K562 (cell line): ENCODE results near the gene ITGAD. TPM values are rescaled to one million over a fixed set of nuclear protein-coding genes. Genes with fewer than 3 reads are reported as not detected.

ENCODE experiments used
- ATAC-seq: fragments of 200-7000 bp; cut with Tn5 transposase; 3 replicates; pipeline ENCODE4 v1.9.1; 2020; ENCODE audit warnings: moderate library complexity
- BruUV-seq: library from RNA; stranded (reverse); fragments of 400-500 nt; replicated peaks from 2 replicates; lab custom pipeline; 2021; lab: Mats Ljungman, UMichigan
- CTCF ChIA-PET: fragments of 300-600 bp; formaldehyde crosslinking; extraction: SDS; loops from one replicate; lab custom pipeline; 2021; ENCODE audit warnings: low intra/inter-chr PET ratio; lab: Yijun Ruan, JAX
- POLR2A ChIA-PET: fragments of 300-600, 350-650 bp; sonication (Branson Sonifier 250); formaldehyde crosslinking; extraction: SDS; loops from one replicate; lab custom pipeline; 2021; ENCODE audit warnings: antibody characterized with exemption, inconsistent platforms; lab: Yijun Ruan, JAX
- DNase-seq, 4 experiments: peaks; one replicate each; pipeline versions ENCODE4 v3.0.0 to v3.0.0-alpha.2; 2011 to 2018; ENCODE audit warnings: low spot score in 3 of 4, mixed read lengths in 3 of 4; ENCODE audit errors: extremely low read depth in 1 of 4
- FAIRE-seq: peaks from 2 replicates; lab custom pipeline; 2011; peaks lifted over from hg19 to GRCh38; lab: Jason Lieb, UNC
- H2AFZ ChIP-seq: 2 replicates; pipeline ENCODE4 v1.6.0; 2011; ENCODE audit warnings: low read depth, low read length, control low read depth, inconsistent platforms
- H3K27ac ChIP-seq: fragments of 200-600 bp; 3 replicates; pipeline ENCODE4 v1.8.0; 2011; ENCODE audit warnings: low read depth, mild to moderate bottlenecking, control low read depth, inconsistent platforms, low read length, moderate library complexity, mixed read lengths; ENCODE audit errors: extremely low read depth
- H3K27me3 ChIP-seq, 2 experiments: fragments of 300-600 bp in 1 of 2; 2 replicates in 1 of 2; 3 replicates in 1 of 2; pipeline versions ENCODE4 v1.6.0 to v1.8.0; 2011; ENCODE audit warnings: inconsistent platforms in 2 of 2, low read length in 2 of 2, mild to moderate bottlenecking in 1 of 2, mixed read lengths in 1 of 2, moderate library complexity in 1 of 2; ENCODE audit not compliant: control insufficient read depth in 2 of 2, insufficient read depth in 2 of 2
- H3K36me3 ChIP-seq: fragments of 300-600 bp; 3 replicates; pipeline ENCODE4 v1.8.0; 2011; ENCODE audit warnings: mild to moderate bottlenecking, low read length, inconsistent platforms; ENCODE audit not compliant: control insufficient read depth, insufficient read depth
- H3K4me1 ChIP-seq, 2 experiments: fragments of 200-600 bp in 1 of 2; replicated peaks in 1 of 2; 2 replicates in 1 of 2; 3 replicates in 1 of 2; pipeline versions ENCODE4 v1.5.1 to v1.8.0; 2011; ENCODE audit warnings: inconsistent platforms in 2 of 2, low read length in 2 of 2, mild to moderate bottlenecking in 1 of 2, mixed read lengths in 1 of 2, moderate library complexity in 1 of 2; ENCODE audit not compliant: control insufficient read depth in 2 of 2, insufficient read depth in 2 of 2
- H3K4me2 ChIP-seq: 2 replicates; pipeline ENCODE4 v1.6.1; 2011; ENCODE audit warnings: low read length, control low read depth, inconsistent platforms, mixed read lengths; ENCODE audit not compliant: insufficient read depth
- H3K4me3 ChIP-seq: fragments of 200-600 bp; sonication (generic), shearing (Covaris generic); 2 replicates; pipeline ENCODE4 v1.5.1; 2016; ENCODE audit warnings: control low read depth, inconsistent platforms
- H3K79me2 ChIP-seq: fragments of 200-600 bp; 3 replicates; pipeline ENCODE4 v1.8.0; 2011; ENCODE audit warnings: low read length, inconsistent platforms; ENCODE audit not compliant: control insufficient read depth, insufficient read depth
- H3K9ac ChIP-seq, 2 experiments: 2 replicates each; pipeline versions ENCODE4 v1.6.0 to v1.6.1; 2011; ENCODE audit warnings: low read depth in 2 of 2, low read length in 2 of 2, control low read depth in 1 of 2, inconsistent platforms in 1 of 2, mild to moderate bottlenecking in 1 of 2, mixed read lengths in 1 of 2; ENCODE audit not compliant: insufficient read depth in 1 of 2
- H3K9me1 ChIP-seq: one replicate; pipeline ENCODE4 v1.6.0; 2011; ENCODE audit warnings: inconsistent platforms, mild to moderate bottlenecking, low read length, moderate library complexity; ENCODE audit not compliant: control insufficient read depth, insufficient read depth
- H3K9me3 ChIP-seq: replicated peaks from 2 replicates; pipeline ENCODE4 v1.5.1; 2011; ENCODE audit warnings: low read depth, low read length, inconsistent platforms; ENCODE audit not compliant: control insufficient read depth, insufficient read depth
- H4K20me1 ChIP-seq: replicated peaks from 2 replicates; pipeline ENCODE4 v1.6.1; 2011; ENCODE audit warnings: low read length, inconsistent platforms, mixed read lengths; ENCODE audit not compliant: control insufficient read depth, insufficient read depth
- CBX3 ChIP-seq, 2 experiments: IDR thresholded peaks; 1 replicate in 1 of 2; 2 replicates in 1 of 2; pipeline ENCODE4 v1.6.1; 2012; ENCODE audit warnings: inconsistent platforms in 2 of 2, low read length in 2 of 2, borderline replicate concordance in 1 of 2, control low read depth in 1 of 2
- ERF ChIP-seq: fragments of 450-650 bp; formaldehyde crosslinking; IDR thresholded peaks from 2 replicates; pipeline ENCODE4 v1.4.0; 2020; ENCODE audit warnings: mild to moderate bottlenecking, mixed read lengths
- ETV6 ChIP-seq, 3 experiments: fragments of 150-350 bp in 1 of 3; sonication (generic) in 1 of 3; formaldehyde crosslinking in 1 of 3; IDR thresholded peaks; 2 replicates each; pipeline versions ENCODE4 v1.6.1 to v1.8.0; 2014 to 2022; ENCODE audit warnings: borderline replicate concordance in 2 of 3, low read depth in 2 of 3, antibody characterized with exemption in 1 of 3, low read length in 1 of 3, mild to moderate bottlenecking in 1 of 3, missing genetic modification reagents in 1 of 3
- HNRNPLL ChIP-seq: fragments of 200-400 bp; formaldehyde crosslinking; IDR thresholded peaks from 2 replicates; pipeline ENCODE4 v1.6.1; 2017; ENCODE audit warnings: low read length, low read depth, mild to moderate bottlenecking; ENCODE audit not compliant: poor library complexity, severe bottlenecking
- MYC ChIP-seq, 2 experiments: fragments of 250-450 bp in 1 of 2; sonication (Bioruptor Pico) in 1 of 2; IDR thresholded peaks; 2 replicates each; pipeline versions ENCODE4 v1.5.1 to v1.6.1; 2012 to 2021; ENCODE audit warnings: low read depth in 2 of 2, borderline replicate concordance in 1 of 2, improper control_type of control experiment in 1 of 2, low read length in 1 of 2, mild to moderate bottlenecking in 1 of 2, moderate library complexity in 1 of 2
- PCBP2 ChIP-seq: fragments of 200-400 bp; formaldehyde crosslinking; IDR thresholded peaks from 2 replicates; pipeline ENCODE4 v1.6.1; 2018; ENCODE audit warnings: low read length, low read depth, mild to moderate bottlenecking, moderate library complexity; ENCODE audit not compliant: poor library complexity, severe bottlenecking
- SMARCE1 ChIP-seq: fragments of 450-650 bp; IDR thresholded peaks from 2 replicates; pipeline ENCODE4 v1.7.1; 2016; ENCODE audit warnings: mild to moderate bottlenecking
- TEAD4 ChIP-seq, 2 experiments: sonication (generic) in 1 of 2; formaldehyde crosslinking in 1 of 2; IDR thresholded peaks; 2 replicates each; pipeline versions ENCODE4 v1.6.1 to v1.8.0; 2012 to 2022; ENCODE audit warnings: borderline replicate concordance in 1 of 2, inconsistent platforms in 1 of 2, low read length in 1 of 2, mild to moderate bottlenecking in 1 of 2, missing genetic modification reagents in 1 of 2
- TGIF2 ChIP-seq: sonication (generic); formaldehyde crosslinking; IDR thresholded peaks from 2 replicates; pipeline ENCODE4 v1.8.1; 2022; ENCODE audit warnings: mild to moderate bottlenecking, missing genetic modification reagents, moderate library complexity
- ZNF184 ChIP-seq: sonication (generic); formaldehyde crosslinking; IDR thresholded peaks from 2 replicates; pipeline ENCODE4 v1.5.0; 2020; ENCODE audit warnings: missing genetic modification reagents
- ZNF57 ChIP-seq: fragments of 450-650 bp; formaldehyde crosslinking; IDR thresholded peaks from 2 replicates; pipeline ENCODE4 v1.4.0; 2020; ENCODE audit warnings: mild to moderate bottlenecking, moderate library complexity
- WGBS: fragments of 100-300 bp; shearing (Covaris generic); methylation state at CpG from one replicate; pipeline ENCODE4 v1.1.6; 2016; ENCODE audit warnings: low coverage, mixed read lengths; ENCODE audit not compliant: insufficient coverage; ENCODE audit errors: missing lambda C conversion rate; 5-methylcytosine and 5-hydroxymethylcytosine counted together
- in situ Hi-C: fragments of 300-500 bp; cut with MboI; formaldehyde crosslinking; loops from 4 replicates; pipeline ENCODE4 v1.15.0; 2018; ENCODE audit warnings: inconsistent platforms, mixed read lengths
- intact Hi-C: fragments of 100-400 bp; cut with micrococcal nuclease; formaldehyde crosslinking; loops from 2 replicates; pipeline ENCODE4 v1.14.2; 2022
- polyA plus RNA-seq, 8 experiments: library from polyadenylated mRNA; depleted of rRNA in 4 of 8; stranded (reverse) in 5 of 8; unstranded in 3 of 8; fragments of >200 nt; fragmentation: Nextera tagmentation in 2 of 8; fragmentation: Illumina TruSeq in 1 of 8; extraction: Ambion mirVana in 2 of 8; extraction: Trizol in 1 of 8; gene quantifications; 2 replicates each; pipeline versions ENCODE4 v1.2.1 to v1.2.3, GENCODE V29; 2011 to 2014; ENCODE audit warnings: inconsistent platforms in 1 of 8, missing spikeins in 1 of 8
- total RNA-seq, 7 experiments: library from RNA; depleted of rRNA in 6 of 7; stranded (reverse); fragments of >200 nt in 6 of 7; fragmentation: Illumina TruSeq in 2 of 7; extraction: Trizol in 2 of 7; gene quantifications; 2 replicates each; pipeline versions ENCODE4 v1.2.1 to v1.2.3, GENCODE V29; 2011 to 2021; ENCODE audit warnings: low replicate concordance in 1 of 7
- TF ChIP-seq, protein P1 (sequence below), 2 experiments: fragments of 450-650 bp in 1 of 2; sonication (generic) in 1 of 2; formaldehyde crosslinking; conservative IDR thresholded peaks; 2 replicates each; pipeline versions ENCODE4 v1.4.0 to v1.8.1; 2020 to 2022; ENCODE audit warnings: mild to moderate bottlenecking in 1 of 2, missing genetic modification reagents in 1 of 2
- TF ChIP-seq, protein P2 (sequence below): sonication (generic); formaldehyde crosslinking; IDR thresholded peaks from 2 replicates; pipeline ENCODE4 v1.8.0; 2022; ENCODE audit warnings: mild to moderate bottlenecking, missing genetic modification reagents

Gene ITGAD
- total and polyA plus RNA-seq, 9 of the 15 experiments (the other 6 are each of a cell fraction or from before 2014, with no cell fraction given): not detected

DNA sequence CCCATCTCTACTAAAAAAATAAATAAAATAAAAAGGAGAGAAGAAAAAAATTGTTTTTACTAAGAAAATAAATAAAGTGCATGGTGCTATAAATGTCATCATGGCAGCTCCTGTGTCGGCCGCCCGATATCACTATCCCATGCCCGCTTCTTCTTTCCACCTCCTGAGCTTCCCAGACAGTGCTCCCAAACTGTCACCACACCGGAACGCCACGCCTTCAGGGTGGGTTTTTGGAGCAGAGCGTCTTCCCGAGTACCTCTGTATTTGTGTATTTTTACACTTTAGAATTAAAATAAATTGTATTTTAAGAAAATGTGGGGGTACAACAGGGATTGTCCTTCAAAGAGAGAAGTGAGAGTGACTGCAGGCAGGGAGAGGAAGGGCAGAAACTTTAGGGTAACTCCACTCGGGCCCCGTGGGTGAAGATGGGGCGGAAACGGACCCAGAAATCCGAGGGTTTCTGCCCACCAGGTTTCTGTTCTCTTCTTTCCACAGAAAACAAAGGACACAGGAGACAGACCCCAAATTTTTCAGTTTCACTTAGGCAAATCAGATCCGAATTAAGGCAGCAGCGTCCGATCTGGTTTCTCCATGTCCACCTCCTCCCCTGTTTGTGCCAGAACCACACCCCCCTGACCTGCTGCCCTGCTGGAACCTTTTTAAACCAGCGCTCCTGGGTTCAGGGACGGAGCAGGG is 41.7 kb upstream of the ITGAD start (continued):
- no peak for TF ChIP-seq ZNF184 (CRISPR knock-in tag)
- no peak for TF ChIP-seq PCBP2
- no peak for TF ChIP-seq TEAD4 (IDR thresholded peaks at IDR 0.05; ENCODE audit: low read length)
- TF ChIP-seq TEAD4 (CRISPR knock-in tag; IDR thresholded peaks at IDR 0.05; ENCODE audit: borderline replicate concordance): no peak

DNA sequence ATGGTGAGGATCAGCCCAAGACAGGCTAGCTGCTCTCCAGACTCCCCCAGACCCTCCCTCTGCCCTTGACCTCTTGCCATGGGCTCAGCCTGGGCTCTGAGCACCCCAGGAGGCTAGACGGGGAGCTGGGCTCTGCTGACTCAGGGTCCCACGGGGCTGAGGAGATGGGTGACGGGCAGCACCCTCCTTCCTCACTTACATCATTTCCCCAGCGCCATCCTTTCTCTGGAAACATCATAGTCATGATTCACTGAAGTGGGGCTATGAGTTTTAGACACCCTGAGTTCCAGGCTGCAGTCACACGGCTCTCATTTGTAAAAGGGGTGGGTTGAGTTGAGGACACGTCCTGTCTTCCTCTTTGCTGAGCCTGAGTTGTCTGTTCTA is 41.2 kb upstream of the ITGAD start:
- intact Hi-C loops (no loop called here), in situ Hi-C loops (no loop called here)
- 10% methylated on average over 3 of the region's 6 CpGs for WGBS
- no peak overlapping the region for H2AFZ ChIP-seq
- H3K4me3 ChIP-seq: no peak overlapping the region
- peaks cover 0 to 15% of the 10 kb centered on the region in 2 experiments; a peak in 2 of 5 replicates for H3K27me3 ChIP-seq
- no peaks in the 10 kb centered on the region for H3K79me2 ChIP-seq
- no peak overlapping the region for H3K4me2 ChIP-seq
- H3K27ac ChIP-seq: no peak overlapping the region
- ChIA-PET POLR2A (no interaction called here), CTCF (no interaction called here)
- DNase-seq (no peak), ATAC-seq (no peak; the same call in 2 of the 3 replicates), FAIRE-seq (no peak)
- no peaks in the 10 kb centered on the region for H3K9me1 ChIP-seq
- TF ChIP-seq TGIF2 (CRISPR knock-in tag) (no peak), ZNF57 (no peak), ETV6 (IDR thresholded peaks at IDR 0.05; ENCODE audit: borderline replicate concordance in 1 of 2, low read depth in 2 of 2, low read length in 1 of 2) (no peak), ETV6 (CRISPR knock-in tag; IDR thresholded peaks at IDR 0.05; ENCODE audit: borderline replicate concordance) (no peak), CBX3 (IDR thresholded peaks at IDR 0.05; ENCODE audit: borderline replicate concordance in 1 of 2, low read length in 2 of 2) (no peak), ERF (CRISPR knock-in tag) (no peak), SMARCE1 (no peak), MYC (IDR thresholded peaks at IDR 0.05; ENCODE audit: low read depth, low read length) (no peak), MYC (CRISPR knock-in tag; IDR thresholded peaks at IDR 0.05; ENCODE audit: borderline replicate concordance, low read depth) (no peak), HNRNPLL (no peak)
- TF ChIP-seq, protein P1, sequence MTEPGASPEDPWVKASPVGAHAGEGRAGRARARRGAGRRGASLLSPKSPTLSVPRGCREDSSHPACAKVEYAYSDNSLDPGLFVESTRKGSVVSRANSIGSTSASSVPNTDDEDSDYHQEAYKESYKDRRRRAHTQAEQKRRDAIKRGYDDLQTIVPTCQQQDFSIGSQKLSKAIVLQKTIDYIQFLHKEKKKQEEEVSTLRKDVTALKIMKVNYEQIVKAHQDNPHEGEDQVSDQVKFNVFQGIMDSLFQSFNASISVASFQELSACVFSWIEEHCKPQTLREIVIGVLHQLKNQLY (CRISPR knock-in tag; conservative IDR thresholded peaks at IDR 0.05): no peak
- TF ChIP-seq, protein P2, sequence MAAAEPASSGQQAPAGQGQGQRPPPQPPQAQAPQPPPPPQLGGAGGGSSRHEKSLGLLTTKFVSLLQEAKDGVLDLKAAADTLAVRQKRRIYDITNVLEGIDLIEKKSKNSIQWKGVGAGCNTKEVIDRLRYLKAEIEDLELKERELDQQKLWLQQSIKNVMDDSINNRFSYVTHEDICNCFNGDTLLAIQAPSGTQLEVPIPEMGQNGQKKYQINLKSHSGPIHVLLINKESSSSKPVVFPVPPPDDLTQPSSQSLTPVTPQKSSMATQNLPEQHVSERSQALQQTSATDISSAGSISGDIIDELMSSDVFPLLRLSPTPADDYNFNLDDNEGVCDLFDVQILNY (CRISPR knock-in tag): no peak
- no TSS peak for BruUV-seq
- peaks cover 4% of the 10 kb centered on the region; the same call in 1 of the 2 replicates for H3K9me3 ChIP-seq
- peak overlapping the region in 1 of 2 experiments; percentile 68; a peak in 2 of 4 replicates for H3K9ac ChIP-seq
- H3K4me1 ChIP-seq: peaks cover 2 to 25% of the 10 kb centered on the region in 2 experiments; a peak in 3 of 5 replicates
- no peaks in the 10 kb centered on the region for H4K20me1 ChIP-seq
- H3K36me3 ChIP-seq: no peaks in the 10 kb centered on the region
